Prostate gland (tissue), 2 donors: Measurements from ENCODE around the gene MRPL9.

Experiments used
- POLR2A ChIP-seq: fragments of 450-650 bp; IDR thresholded peaks from one replicate; pipeline ENCODE4 v1.6.1; 2016; ENCODE audit warnings: antibody characterized with exemption, mild to moderate bottlenecking
- POLR2AphosphoS5 ChIP-seq: sonication (generic); formaldehyde crosslinking; IDR thresholded peaks from one replicate; pipeline ENCODE4 v1.6.1; 2017; ENCODE audit warnings: antibody characterized with exemption
- TF ChIP-seq, protein P1 (sequence below), 4 experiments: fragments of 200-600 bp in 2 of 4; fragments of 450-650 bp in 2 of 4; sonication (generic) in 2 of 4; IDR thresholded peaks; 1 replicate in 3 of 4; 2 replicates in 1 of 4; pipeline ENCODE4 v1.5.1; 2016 to 2019; ENCODE audit warnings: antibody characterized with exemption in 4 of 4, mild to moderate bottlenecking in 2 of 4, moderate library complexity in 2 of 4

- TF ChIP-seq POLR2A (no peak), POLR2AphosphoS5 (no peak)
- TF ChIP-seq, protein P1, sequence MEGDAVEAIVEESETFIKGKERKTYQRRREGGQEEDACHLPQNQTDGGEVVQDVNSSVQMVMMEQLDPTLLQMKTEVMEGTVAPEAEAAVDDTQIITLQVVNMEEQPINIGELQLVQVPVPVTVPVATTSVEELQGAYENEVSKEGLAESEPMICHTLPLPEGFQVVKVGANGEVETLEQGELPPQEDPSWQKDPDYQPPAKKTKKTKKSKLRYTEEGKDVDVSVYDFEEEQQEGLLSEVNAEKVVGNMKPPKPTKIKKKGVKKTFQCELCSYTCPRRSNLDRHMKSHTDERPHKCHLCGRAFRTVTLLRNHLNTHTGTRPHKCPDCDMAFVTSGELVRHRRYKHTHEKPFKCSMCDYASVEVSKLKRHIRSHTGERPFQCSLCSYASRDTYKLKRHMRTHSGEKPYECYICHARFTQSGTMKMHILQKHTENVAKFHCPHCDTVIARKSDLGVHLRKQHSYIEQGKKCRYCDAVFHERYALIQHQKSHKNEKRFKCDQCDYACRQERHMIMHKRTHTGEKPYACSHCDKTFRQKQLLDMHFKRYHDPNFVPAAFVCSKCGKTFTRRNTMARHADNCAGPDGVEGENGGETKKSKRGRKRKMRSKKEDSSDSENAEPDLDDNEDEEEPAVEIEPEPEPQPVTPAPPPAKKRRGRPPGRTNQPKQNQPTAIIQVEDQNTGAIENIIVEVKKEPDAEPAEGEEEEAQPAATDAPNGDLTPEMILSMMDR (IDR thresholded peaks at IDR 0.05), result no peak
Observed at GRCh38 chr1:151798571-151798970, 35.3 kb upstream of the MRPL9 start.
